ENCODE data around the gene UQCRFS1.
"Not testable (repeated sequence)": the region's sequence is repeated elsewhere in the genome, so short reads cannot be mapped to it uniquely, and the experiment has no call there.

Gene UQCRFS1

GRCh38 chr19:29212648-29213573 is at the start of gene UQCRFS1:
Gene UQCRFS1, minus strand, starts transcription at chr19:29213151. Its CDS starts 33 bp downstream, at chr19:29213118.
- peak; percentile 92 for DNase-seq (ENCODE audit: low spot score)

GRCh38 chr19:29262085-29262484 is 49.1 kb upstream of the UQCRFS1 start:
- no peak for DNase-seq (ENCODE audit: low spot score)

GRCh38 chr19:29260477-29261317 is 47.7 kb upstream of the UQCRFS1 start:
- DNase-seq (ENCODE audit: low spot score) = peak; percentile 63

- no peak for DNase-seq (ENCODE audit: low spot score)
Observed at GRCh38 chr19:29259867-29260281, 46.9 kb upstream of the UQCRFS1 start.

GRCh38 chr19:29259153-29259552 is 46.2 kb upstream of the UQCRFS1 start:
- peak; percentile 5 for DNase-seq (ENCODE audit: low spot score)

GRCh38 chr19:29256516-29256915 is 43.6 kb upstream of the UQCRFS1 start:
- no peak for DNase-seq (ENCODE audit: low spot score)

GRCh38 chr19:29255912-29256311 is 43.0 kb upstream of the UQCRFS1 start:
- no peak for DNase-seq (ENCODE audit: low spot score)

- DNase-seq (ENCODE audit: low spot score) = no peak
Observed at GRCh38 chr19:29255006-29255405, 42.1 kb upstream of the UQCRFS1 start.

GRCh38 chr19:29249798-29250197 is 36.8 kb upstream of the UQCRFS1 start:
- DNase-seq (ENCODE audit: low spot score) = not testable (repeated sequence)

GRCh38 chr19:29248332-29248844 is 35.4 kb upstream of the UQCRFS1 start:
- DNase-seq (ENCODE audit: low spot score) = no peak

GRCh38 chr19:29247872-29248271 is 34.9 kb upstream of the UQCRFS1 start:
- no peak for DNase-seq (ENCODE audit: low spot score)

- no peak for DNase-seq (ENCODE audit: low spot score)
Observed at GRCh38 chr19:29247471-29247870, 34.5 kb upstream of the UQCRFS1 start.

GRCh38 chr19:29247051-29247450 is 34.1 kb upstream of the UQCRFS1 start:
- DNase-seq (ENCODE audit: low spot score) = no peak

- DNase-seq (ENCODE audit: low spot score) = no peak
Observed at GRCh38 chr19:29245215-29245614, 32.3 kb upstream of the UQCRFS1 start.

- no peak for DNase-seq (ENCODE audit: low spot score)
Observed at GRCh38 chr19:29241324-29241723, 28.4 kb upstream of the UQCRFS1 start.

- DNase-seq (ENCODE audit: low spot score) = no peak
Observed at GRCh38 chr19:29239213-29239776, 26.3 kb upstream of the UQCRFS1 start.

GRCh38 chr19:29233591-29233990 is 20.6 kb upstream of the UQCRFS1 start:
- DNase-seq (ENCODE audit: low spot score) = no peak

- DNase-seq (ENCODE audit: low spot score) = no peak
Observed at GRCh38 chr19:29232315-29232852, 19.4 kb upstream of the UQCRFS1 start.

GRCh38 chr19:29231306-29231705 is 18.4 kb upstream of the UQCRFS1 start:
- DNase-seq (ENCODE audit: low spot score) = not testable (repeated sequence)

GRCh38 chr19:29217616-29218015 is 4.7 kb upstream of the UQCRFS1 start:
- no peak for DNase-seq (ENCODE audit: low spot score)

- no peak for DNase-seq (ENCODE audit: low spot score)
Observed at GRCh38 chr19:29216021-29216420, 3.1 kb upstream of the UQCRFS1 start.

- no peak for DNase-seq (ENCODE audit: low spot score)
Observed at GRCh38 chr19:29215322-29215845, 2.4 kb upstream of the UQCRFS1 start.

All from RKO (cell line).